AG04450 (cell line): Measurements from ENCODE around the gene GPR157. TPM values are rescaled to one million over a fixed set of nuclear protein-coding genes. Genes with fewer than 3 reads are reported as not detected.

ENCODE experiments used
- CTCF ChIA-PET: fragments of 300-600, 350-600 bp; formaldehyde crosslinking; extraction: SDS; loops from one replicate; lab custom pipeline; 2022; ENCODE audit warnings: antibody characterized with exemption, inconsistent platforms; lab: Charles Lee
- POLR2A ChIA-PET: fragments of 350-600 bp; formaldehyde crosslinking; extraction: SDS; loops from one replicate; lab custom pipeline; 2021; ENCODE audit warnings: antibody characterized with exemption, inconsistent platforms; lab: Yijun Ruan, JAX
- DNase-seq: peaks from one replicate; pipeline ENCODE4 v3.0.0-alpha.2; 2011; ENCODE audit warnings: low read depth, low spot score
- H3K27ac ChIP-seq: one replicate; pipeline ENCODE4 v1.5.1; 2012; ENCODE audit warnings: low read depth, low read length, control low read depth
- H3K27me3 ChIP-seq: one replicate; pipeline ENCODE4 v1.6.0; 2012; ENCODE audit warnings: low read length; ENCODE audit not compliant: control insufficient read depth, insufficient read depth
- H3K4me3 ChIP-seq: 2 replicates; pipeline ENCODE4 v1.5.1; 2011; ENCODE audit warnings: mild to moderate bottlenecking, low read depth, low read length, control low read depth
- H3K9me3 ChIP-seq: 2 replicates; pipeline ENCODE4 v1.5.1; 2012; ENCODE audit warnings: low read length; ENCODE audit not compliant: control insufficient read depth, insufficient read depth
- CTCF ChIP-seq: IDR thresholded peaks from 2 replicates; pipeline ENCODE4 v1.5.1; 2011; ENCODE audit warnings: low read depth, low read length, control low read depth, inconsistent platforms
- polyA plus RNA-seq: library from polyadenylated mRNA; depleted of rRNA; stranded (reverse); fragments of >200 nt; gene quantifications from 2 replicates; pipeline ENCODE4 v1.2.3, GENCODE V29; 2011

Gene GPR157
- polyA plus RNA-seq, 1 experiment: 1.1 TPM

GRCh38 chr1:9133870-9134585, 5.1 kb upstream of the GPR157 start:
- DNase-seq: no peak
- no peak overlapping the region for H3K27ac ChIP-seq
- CTCF ChIA-PET: interaction anchor here (0.7 to 1.0 kb wide), 3 partner anchors 8 to 118 kb away, joined by 3 to 5 read pairs (median 4); no protein-coding TSS in a partner anchor
- no peaks in the 10 kb centered on the region; the same call in 1 of the 2 replicates for H3K9me3 ChIP-seq
- no peak overlapping the region for H3K4me3 ChIP-seq
- no peak for TF ChIP-seq CTCF
- POLR2A ChIA-PET: no interaction called here
- no peaks in the 10 kb centered on the region for H3K27me3 ChIP-seq

DNA sequence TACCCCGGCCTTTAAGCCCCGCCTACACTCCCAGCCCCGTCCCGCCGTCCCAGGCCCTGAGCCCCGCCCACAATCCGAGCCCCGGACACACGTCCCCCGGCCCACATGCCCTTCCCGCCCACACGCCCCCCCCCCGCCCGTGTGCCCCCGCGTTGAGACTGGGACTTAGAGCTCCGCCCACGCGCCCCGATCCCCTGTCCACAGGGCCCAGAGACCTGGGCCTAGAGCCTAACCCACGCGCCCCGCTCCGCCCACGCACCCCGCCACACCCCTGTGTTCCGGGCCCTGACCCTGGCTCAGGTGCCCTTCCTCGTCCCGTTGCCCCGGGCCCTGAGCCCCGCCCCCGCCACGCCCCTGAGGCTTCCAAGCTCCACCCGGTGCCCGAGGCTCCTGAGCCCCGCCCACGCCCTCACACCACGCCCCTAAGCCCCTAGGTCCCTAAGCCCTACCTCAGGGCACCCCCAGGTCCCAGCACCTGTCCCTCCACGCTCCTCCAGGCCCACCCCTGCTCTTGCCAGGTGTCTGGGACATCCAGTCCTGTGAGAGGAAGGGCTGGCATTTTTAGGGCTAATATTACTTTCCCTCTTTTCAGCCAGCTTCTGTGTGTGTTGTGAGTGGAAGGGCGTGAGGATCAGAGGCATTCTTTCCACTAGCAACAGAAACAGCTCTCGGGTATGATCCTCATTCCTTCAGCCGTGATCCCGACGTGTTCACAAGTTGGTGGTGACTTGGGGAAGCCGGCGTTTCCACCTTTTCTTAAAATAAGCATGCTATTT, 552 bp upstream of the GPR157 start:
- ChIA-PET POLR2A (interaction anchor here (0.5 kb wide), 1 partner anchor 396 kb away, joined by 3 read pairs; no protein-coding TSS in a partner anchor), CTCF (interaction anchor here (0.9 to 2.0 kb wide), 4 partner anchors 13 to 125 kb away, joined by 3 to 10 read pairs (median 5); no protein-coding TSS in a partner anchor)
- no peaks in the 10 kb centered on the region for H3K27me3 ChIP-seq
- H3K9me3 ChIP-seq: no peaks in the 10 kb centered on the region; the same call in 1 of the 2 replicates
- H3K4me3 ChIP-seq: peak overlapping the region; percentile 60
- no peak for DNase-seq
- no peak overlapping the region for H3K27ac ChIP-seq
- TF ChIP-seq CTCF: no peak

- no peak for TF ChIP-seq CTCF
- no peaks in the 10 kb centered on the region; the same call in none of the 2 replicates for H3K9me3 ChIP-seq
- H3K27ac ChIP-seq: no peak overlapping the region
- peak overlapping the region; percentile 60 for H3K4me3 ChIP-seq
- no peak for DNase-seq
- CTCF ChIA-PET: interaction anchor here (0.6 to 2.0 kb wide), 2 partner anchors 17 to 364 kb away, joined by 4 to 8 read pairs; no protein-coding TSS in a partner anchor
- POLR2A ChIA-PET: no interaction called here
- H3K27me3 ChIP-seq: no peaks in the 10 kb centered on the region
Observed at GRCh38 chr1:9128166-9128519, 759 bp downstream of the GPR157 start.

DNA sequence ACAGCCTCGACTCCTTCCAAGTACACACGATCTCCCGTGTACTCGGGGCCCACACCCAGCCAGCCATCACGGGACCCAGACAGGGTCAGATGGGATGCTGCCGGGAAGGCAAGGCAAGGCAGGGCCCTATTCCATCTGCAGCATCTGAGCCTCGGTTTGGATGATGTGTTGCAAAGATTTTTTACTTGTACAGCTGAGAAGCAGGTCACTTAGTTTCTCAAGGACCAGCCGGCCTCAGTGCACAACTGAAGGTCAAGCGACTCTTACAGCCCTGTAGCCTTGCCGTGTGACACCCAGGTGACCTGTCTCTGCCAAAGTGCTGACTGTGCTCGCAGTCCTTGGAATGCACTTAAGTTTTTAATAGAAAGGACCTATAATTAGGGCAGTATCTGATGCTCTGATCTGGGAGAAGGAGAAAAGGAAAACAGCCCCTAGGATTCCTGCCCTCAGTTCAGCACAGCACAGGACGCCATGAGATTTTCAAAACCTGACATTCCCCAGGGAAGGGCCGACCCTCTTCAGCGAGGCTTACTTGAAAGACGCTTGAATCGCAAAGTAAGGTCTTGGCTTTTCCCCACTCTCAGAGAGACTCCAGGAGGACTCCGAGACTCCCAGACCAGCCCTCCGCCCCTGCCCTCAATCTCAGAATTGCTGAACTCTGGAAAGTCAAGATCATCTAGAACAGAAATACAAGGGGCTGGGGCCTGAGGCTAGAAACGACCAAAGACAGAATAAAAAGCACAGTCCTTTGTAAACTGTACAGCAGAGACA, 1.3 kb downstream of the GPR157 start:
- TF ChIP-seq CTCF: no peak
- CTCF ChIA-PET: interaction anchor here (0.6 to 2.0 kb wide), 3 partner anchors 17 to 364 kb away, joined by 3 to 8 read pairs (median 4); no protein-coding TSS in a partner anchor
- POLR2A ChIA-PET: no interaction called here

More for the DNA sequence above, 1.3 kb downstream of the GPR157 start:
- H3K9me3 ChIP-seq: no peaks in the 10 kb centered on the region; the same call in none of the 2 replicates
- peak overlapping the region; percentile 60 for H3K4me3 ChIP-seq
- peak overlapping the region; percentile 3 for H3K27ac ChIP-seq
- no peaks in the 10 kb centered on the region for H3K27me3 ChIP-seq
- no peak for DNase-seq
